SK-MEL-5 (cell line): Measurements from ENCODE around the gene PRPF4. TPM values are rescaled to one million over a fixed set of nuclear protein-coding genes. Genes with fewer than 3 reads are reported as not detected.
"Not testable (repeated sequence)": the region's sequence is repeated elsewhere in the genome, so short reads cannot be mapped to it uniquely, and the experiment has no call there.

ENCODE experiments used
- DNase-seq: peaks from one replicate; pipeline ENCODE4 v3.0.0-alpha.2; 2016; ENCODE audit warnings: low read depth, low spot score
- in situ Hi-C: cut with HindIII; loops from 2 replicates; pipeline ENCODE4 v1.10.0; 2016; ENCODE audit warnings: low sequenced_read_pairs, high pct_unique_total_duplicates, low pct_unique_long_range_greater_than_20kb
- total RNA-seq: library from RNA; depleted of rRNA; stranded (reverse); fragments of >200 nt; shearing (Covaris generic); gene quantifications from 2 replicates; pipeline ENCODE4 v1.2.3, GENCODE V29; 2014

The PRPF4 gene
- total RNA-seq, 1 experiment from 2014 or later = 59.0 TPM

DNA sequence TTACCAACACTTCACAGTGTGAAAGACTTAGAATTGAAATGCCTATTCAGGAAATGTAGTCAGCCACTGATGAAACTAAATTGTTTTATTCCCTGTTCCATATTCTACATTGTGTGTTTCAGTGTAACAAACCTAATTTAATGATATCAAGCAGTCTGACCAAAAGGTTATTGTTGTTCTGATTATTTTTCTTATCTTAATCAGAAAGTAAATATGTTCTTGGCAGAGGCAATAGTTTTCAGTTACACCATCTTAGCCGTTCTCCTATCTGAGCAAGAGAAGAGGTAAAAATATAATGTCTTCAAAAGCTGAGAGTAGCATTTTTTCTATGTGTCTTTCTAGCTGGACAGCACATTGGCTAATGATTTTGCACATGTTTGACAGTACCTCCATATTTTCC is 17.2 kb upstream of the PRPF4 start:
- in situ Hi-C loops = no loop called here
- no peak for DNase-seq

DNA sequence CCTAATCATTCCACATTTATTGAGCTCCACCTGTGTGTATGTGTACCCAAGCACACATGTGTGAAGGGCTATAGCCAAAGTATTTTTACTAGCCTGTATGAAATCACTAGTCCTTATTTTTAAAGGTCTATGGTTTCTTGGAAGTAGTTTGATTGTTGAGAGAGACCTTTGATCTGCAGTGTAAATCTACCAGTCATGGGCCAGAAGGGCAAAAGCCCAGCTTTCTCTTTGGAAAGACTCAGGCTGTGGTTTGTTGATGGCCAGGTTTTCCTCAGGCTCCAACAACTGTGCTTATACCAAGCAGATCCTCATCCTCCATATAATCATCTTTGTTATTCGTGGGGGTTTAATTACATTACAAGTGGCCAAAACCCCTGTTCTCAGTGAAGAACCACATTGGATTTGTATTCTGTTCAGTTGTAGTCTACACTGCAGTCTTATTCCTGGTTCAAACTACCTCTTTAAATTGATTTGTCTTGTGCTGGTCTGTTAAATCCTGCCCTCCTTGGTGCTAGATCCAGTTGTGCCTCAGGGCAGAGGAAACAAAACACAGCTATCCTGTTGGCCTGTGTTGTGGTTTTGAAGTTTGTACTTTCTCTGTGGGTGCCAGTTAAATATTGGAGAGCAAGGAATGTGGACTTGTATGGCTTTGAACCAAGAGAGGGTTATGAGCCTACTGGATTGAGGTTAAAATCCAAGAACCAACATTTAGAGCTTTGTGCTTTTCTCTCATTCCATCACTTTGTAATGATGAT is 13.4 kb upstream of the PRPF4 start:
- in situ Hi-C loops = no loop called here
- DNase-seq = no peak

DNA sequence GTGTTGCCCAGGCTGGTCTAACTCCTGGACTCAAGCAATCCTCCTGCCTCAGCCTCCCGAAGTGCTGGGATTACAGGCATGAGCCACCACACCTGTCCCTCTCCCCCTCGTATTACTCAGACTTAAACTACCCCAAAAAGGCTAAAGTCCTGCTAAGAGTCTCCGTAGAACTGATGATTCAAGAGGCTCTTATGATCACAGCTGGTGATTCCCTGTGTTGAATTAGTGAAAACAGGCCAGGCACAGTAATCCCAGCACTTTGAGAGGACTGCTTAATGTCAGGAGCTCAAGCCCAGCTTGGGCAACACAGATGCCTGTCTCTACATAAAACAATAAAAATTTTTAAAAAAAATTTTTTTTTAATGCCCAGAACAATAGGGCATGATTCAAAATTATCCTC is 9.3 kb upstream of the PRPF4 start:
- no peak for DNase-seq
- in situ Hi-C loops = no loop called here

DNA sequence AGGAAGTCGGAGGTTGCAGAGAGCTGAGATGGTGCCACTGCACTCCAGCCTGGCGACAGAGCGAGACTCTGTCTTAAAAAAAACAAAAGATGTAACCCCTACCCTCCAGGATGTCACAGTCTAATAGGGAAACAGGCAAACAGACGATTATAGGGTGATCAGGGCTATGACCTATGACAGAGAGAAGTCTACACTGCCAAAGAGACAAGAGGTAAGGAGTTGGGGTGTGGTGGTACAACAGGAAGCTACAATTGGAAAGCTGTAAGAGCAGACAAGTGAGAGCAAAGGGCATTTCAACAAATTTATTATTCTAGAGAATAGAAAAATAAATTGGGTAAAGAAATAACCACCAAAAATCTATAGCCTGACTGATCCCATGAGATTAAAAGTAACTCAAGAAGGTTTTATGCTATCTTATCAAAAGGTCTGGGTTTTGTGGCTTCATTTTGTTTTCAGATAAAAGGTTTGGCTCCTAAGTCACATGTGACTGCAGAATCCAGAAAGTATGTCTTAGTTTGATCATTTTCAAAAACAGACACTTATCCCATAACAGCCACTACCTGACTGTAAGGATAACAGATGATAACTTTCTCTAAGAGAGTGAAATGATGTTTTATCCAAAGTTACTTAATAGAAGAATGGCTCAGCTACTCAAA is 7.4 kb upstream of the PRPF4 start:
- in situ Hi-C loops = no loop called here
- DNase-seq = no peak

DNA sequence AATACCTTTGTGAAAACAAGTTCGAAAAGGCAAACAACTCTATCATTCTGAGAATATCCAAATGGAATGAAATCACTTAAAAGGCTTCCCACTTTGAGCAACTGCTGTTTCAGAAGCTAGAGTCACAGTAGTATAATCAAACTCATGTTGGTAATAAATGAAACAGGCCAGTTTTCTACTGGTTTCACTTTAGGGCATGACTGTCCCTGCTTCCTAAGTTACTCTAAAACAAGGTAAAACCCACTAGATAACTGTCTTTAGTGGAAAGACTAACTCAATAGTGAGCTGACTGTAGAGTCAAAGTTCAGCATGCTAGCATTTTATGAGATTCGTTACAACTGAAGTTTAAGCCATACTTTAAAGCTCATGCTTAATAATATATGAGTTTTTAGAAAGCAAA is 6.1 kb upstream of the PRPF4 start:
- no peak for DNase-seq
- in situ Hi-C loops = no loop called here

DNA sequence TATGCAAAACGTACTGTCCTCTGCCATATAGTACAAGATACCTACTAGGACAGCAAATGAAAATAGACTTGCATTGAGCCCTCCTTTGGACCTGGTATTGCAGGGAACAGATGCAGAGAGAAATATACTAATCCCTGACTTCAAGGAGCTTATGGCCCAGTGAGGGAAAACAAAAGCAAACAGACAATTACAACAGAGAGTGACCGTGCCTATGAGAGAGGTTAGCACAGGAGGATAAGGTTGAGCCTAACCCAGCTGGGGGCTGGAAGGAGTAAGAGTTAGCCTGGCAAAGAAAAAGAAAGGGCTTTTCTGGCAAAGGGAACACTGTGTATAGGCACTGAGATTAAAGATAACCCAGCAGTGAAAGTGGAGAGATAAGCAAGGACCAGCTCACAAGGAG is 5.6 kb upstream of the PRPF4 start:
- in situ Hi-C loops = no loop called here
- no peak for DNase-seq

DNA sequence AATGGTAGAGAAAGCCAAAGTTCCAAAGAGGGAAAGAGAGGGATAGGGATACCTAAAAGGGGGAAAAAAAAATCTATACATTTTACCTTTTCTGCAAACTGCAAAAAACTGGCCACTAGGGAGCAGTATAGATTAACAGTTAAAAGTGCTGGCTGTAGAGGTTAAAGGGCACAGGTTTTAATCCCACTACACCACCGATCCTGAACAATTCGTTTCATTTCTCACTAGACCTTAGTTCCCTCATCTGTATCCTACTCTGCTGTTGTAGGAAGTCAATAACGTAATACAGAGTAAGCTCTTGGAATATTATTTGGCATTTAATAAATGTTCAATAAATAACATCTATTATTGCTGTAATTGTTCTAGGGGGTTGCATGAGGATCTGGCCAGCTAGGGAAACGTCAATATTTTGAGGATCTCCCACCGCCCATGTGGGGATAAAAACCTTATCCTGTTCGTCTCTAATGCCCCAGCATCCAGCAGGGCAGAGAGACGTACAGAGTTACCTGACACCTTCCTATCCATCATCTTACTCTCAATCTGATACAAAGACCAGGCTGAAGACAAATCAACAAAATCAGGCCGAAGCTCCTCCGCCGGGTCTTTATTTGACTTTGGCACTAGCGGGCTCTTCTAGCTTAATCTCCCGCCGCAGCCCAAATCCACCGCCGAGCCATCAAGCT is 843 bp upstream of the PRPF4 start:
- in situ Hi-C loops = no loop called here
- peak; percentile 79 for DNase-seq

DNA sequence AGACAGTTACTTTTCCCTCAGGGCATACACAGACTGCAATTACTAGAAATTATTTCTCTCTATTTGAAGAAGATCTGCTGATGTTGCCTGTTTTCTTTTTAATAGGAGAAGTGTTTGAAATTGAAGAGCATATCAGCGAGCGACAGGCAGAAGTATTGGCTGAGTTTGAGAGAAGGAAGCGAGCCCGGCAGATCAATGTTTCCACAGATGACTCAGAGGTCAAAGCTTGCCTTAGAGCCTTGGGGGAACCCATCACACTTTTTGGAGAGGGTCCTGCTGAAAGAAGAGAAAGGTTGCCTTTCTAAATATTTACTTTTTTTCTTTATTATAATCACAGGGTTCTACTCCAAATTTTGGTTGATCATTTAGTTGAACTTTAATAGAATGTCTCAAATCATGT is 3.4 kb downstream of the PRPF4 start:
- in situ Hi-C loops = no loop called here
- DNase-seq = no peak

DNA sequence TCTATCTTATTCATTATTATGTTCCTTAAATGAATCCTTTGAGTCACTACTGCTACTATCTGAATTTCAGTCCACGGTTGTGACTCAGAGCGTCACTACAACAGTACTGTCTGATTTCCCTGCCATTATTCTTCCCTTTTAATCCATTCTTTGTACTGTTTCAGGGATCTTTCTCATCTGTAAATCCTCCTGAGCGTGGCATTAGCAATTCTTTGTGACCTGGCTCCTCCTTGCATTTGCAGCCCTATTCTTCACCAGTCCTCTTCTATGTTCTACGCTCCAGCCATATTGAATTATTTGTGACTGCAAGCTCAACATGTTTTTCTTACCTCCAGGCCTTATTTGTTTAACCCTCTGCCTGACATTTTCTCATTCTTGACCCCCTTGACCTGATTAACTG is 5.9 kb downstream of the PRPF4 start:
- no peak for DNase-seq
- in situ Hi-C loops = no loop called here

DNA sequence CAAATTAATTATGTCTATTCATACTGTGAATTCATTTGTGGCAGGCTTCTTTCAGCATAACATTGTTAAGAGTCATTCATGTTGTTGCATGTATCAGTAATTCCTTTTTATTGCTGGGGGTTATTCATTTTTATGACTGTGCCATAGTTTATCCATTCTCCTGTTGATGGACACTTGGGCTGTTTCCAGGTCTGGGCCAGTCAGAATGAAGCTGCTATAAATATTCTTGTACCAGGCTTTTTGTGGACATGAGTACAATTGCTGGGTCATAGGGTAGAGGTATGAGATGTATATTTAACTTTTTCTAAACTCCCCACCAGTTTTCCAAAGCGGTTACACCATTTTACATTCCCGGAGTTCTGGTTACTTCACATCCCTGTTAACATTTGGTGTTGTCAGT is 13.6 kb downstream of the PRPF4 start:
- no peak for DNase-seq
- in situ Hi-C loops = no loop called here

DNA sequence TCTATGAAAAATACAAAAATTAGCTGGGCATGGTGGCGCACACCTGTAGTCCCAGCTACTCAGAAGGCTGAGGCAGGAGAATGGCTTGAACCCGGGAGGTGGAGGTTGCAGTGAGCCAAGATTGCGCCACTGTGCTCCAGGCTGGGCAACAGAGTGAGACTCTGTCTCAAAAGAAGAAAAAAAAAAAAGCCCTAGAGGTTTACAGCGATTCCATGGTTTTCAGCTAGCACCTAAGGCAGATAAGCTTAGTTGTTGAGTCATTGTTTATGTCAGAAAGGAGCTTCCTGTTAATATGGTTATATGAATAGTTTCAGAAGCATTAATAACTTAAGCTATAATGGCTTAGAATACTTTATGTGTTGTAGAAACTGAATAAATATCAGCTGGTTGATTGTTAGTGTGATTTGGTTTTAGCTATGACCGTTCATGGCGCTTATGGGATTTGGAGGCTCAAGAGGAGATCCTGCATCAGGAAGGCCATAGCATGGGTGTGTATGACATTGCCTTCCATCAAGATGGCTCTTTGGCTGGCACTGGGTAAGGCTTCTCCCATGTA is 14.7 kb downstream of the PRPF4 start:
- in situ Hi-C loops = no loop called here
- no peak for DNase-seq

DNA sequence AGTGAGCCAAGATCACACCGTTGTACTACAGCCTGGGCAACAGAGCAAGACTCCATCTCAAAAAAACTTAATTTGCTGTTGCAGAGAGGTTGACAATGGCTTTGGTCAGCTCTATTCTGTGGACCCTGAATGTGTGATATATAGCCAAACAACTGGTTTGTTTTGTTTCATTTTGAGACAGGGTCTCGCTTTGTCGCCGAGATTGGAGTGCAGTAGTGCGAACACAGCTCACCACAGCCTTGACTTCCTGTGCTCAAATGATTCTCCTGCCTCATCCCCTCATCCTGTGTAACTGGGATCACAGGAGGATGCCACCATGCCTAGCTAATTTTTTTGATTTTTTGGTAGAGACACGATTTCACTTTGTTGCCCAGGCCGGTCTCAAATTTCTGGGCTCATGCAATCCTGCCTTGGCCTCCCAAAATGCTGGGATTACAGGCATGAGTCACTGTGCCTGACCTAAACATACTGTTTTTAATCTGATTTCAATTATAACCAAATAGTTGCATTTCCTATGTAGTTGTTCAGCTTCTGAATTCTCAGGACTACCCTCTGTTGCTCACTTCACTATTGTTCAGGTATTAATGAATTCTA is 17.9 kb downstream of the PRPF4 start:
- DNase-seq = no peak
- in situ Hi-C loops = no loop called here

DNA sequence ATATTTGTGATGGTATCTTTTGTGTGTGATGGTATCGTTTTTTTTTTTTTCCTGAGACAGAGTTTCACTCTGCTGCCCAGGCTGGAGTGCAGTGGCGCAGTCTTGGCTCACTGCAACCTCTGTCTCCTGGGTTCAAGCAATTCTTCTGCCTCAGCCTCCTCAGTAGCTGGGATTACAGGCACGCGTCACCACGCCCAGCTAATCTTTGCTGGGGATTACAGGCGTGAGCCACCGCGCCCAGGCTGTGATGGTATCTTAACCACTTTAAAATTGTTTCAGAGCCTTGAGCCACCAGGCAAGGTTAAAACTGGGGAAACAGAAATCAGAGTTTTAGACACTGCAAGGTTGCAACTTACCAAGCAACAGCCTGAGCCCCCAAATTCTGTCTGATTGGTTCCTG is 20.8 kb downstream of the PRPF4 start:
- in situ Hi-C loops, DNase-seq: not testable (repeated sequence)

DNA sequence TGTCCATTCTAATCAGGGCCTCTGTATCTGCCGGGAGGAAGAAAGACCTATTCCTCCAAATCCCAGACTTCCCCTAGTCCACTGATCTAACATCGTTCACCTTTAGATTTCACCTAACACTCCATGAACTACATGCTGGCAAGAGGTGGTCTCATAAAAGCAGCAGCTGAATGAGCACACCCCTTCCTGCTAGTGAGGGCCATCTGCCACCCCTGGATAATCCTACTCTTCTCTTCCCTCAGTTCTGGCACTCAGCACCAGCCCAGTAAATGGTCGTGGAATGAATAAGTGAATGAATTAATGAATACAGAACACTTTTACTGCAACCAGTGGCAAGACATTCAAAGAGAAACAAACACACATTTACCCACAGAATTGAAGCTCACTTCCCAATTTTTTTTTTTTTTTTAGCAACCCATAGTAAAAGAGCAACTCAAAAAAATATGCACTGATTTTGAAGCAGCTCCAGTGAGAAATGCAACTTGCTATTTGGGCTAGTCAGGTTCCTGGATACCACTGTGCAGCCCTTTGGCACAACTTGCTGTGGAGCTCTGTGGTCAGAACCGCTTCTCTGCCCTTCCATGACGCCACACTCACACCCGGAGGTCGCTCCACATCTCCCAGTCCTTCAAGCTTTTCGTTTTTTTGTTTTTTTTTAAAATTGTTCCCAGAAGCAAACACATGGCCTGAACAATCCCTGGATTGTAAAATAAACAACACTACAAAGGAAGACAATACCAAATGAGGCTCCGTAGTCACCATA is 21.5 kb downstream of the PRPF4 start:
- in situ Hi-C loops = no loop called here
- no peak for DNase-seq

DNA sequence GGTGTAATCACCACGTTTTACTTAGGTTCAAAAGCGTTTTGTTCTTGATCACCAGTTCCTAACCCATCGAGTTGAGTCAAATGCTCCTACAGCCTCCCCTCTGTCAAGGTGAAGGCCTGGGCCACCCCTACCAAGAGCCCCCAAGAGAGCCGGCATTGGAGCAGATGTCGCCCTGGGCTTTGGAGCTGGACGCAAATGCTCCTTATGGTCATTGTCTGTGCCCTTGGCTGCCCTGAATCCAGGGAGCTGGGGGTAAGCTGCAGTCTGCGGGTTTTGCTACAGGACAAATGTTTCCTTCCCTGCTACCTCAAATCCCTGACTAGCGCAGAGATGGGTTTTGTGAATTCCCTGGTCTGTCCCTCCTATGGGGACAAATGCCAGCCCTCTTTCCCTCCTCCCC is 22.9 kb downstream of the PRPF4 start:
- in situ Hi-C loops = no loop called here
- no peak for DNase-seq

DNA sequence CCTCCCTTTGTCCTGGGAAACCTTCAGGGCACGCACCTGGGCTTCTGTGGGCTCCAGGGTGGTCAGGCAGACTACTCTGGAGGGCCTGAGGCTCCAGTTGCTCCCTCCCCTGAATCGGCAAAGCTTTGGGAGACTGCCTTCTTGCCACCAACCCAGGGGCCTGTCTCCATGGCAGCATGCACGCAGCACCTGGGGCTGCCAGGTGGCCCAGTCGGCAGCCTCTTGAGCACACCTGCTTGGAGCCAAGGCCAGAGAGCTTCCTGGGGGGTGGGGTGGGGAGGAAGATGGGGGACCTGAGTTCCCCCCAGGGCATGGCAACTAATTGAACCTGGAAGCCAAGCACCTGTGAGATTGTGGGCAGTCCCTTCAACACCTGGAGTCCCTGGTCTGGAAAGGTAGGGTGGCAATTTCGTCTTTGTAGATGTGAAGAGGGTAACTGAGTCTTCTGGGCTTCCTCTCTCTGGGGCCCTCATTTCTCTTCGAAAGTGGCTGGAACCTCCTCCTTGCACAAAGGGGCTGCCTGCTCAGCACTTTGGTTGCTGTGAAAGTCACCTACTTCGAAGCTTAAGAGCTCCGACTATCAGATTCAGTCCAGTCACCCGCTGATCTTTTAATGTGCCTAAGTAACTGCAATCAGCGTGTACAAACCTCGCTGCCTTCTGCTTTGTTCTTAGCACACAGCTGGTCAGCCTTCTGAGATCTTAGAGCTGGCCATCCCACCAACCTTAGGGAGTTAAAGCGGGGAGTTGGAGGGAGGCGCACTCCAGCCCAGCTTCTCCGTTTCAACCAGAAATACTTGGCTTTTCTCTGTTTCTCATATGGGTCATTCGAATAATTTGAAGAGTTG is 23.7 kb downstream of the PRPF4 start:
- no peak for DNase-seq
- in situ Hi-C loops = no loop called here

DNA sequence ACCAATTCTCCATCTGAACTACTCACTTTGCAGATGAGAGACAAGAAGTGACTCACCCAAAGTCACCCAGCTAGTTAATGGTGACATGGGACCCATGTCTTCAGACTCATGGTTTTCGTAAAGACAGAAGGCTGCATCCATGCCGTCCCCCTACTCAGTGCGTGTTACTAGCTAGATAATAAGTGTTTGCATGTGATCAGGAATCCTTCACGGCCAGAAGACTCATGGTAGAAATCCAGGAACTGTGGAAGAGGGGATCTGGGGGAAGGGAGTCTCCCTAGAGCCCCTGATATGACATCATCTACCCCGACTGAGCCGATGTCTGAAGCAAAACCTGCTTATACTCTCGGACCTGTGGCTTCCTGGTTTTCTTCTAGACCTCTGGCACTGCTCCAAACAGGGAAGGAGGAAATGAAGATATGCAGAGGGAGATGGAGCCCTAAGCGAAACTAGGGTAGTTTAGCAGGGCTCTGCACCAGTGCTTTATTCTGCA is 24.4 kb downstream of the PRPF4 start:
- no peak for DNase-seq
- in situ Hi-C loops = no loop called here
